GM15510 (cell line): ENCODE results near the gene MGAT1.

Experiments
- POLR2A ChIP-seq: IDR thresholded peaks from 3 replicates; pipeline ENCODE4 v1.6.1; 2011; ENCODE audit warnings: borderline replicate concordance; ENCODE audit not compliant: insufficient read length; ENCODE audit errors: extremely low read depth

The MGAT1 gene

GRCh38 chr5:180810959-180811622, 8.5 kb upstream of the MGAT1 start:
- no peak for TF ChIP-seq POLR2A

GRCh38 chr5:180810210-180810958, 7.8 kb upstream of the MGAT1 start:
- peak; percentile 70 for TF ChIP-seq POLR2A

GRCh38 chr5:180809403-180810209, 7.0 kb upstream of the MGAT1 start:
- no peak for TF ChIP-seq POLR2A

GRCh38 chr5:180808461-180809000, 5.9 kb upstream of the MGAT1 start:
- no peak for TF ChIP-seq POLR2A

- TF ChIP-seq POLR2A = no peak
These were observed 5.2 kb upstream of the MGAT1 start for GRCh38 chr5:180807654-180808414.

GRCh38 chr5:180807046-180807445, 4.4 kb upstream of the MGAT1 start:
- no peak for TF ChIP-seq POLR2A

- TF ChIP-seq POLR2A = no peak
These were observed 3.9 kb upstream of the MGAT1 start for GRCh38 chr5:180806351-180807011.

GRCh38 chr5:180804129-180804618, 1.6 kb upstream of the MGAT1 start:
- no peak for TF ChIP-seq POLR2A

GRCh38 chr5:180803181-180804128, 849 bp upstream of the MGAT1 start:
- peak; percentile 59 for TF ChIP-seq POLR2A

GRCh38 chr5:180801596-180802324, 846 bp downstream of the MGAT1 start:
- TF ChIP-seq POLR2A = no peak

GRCh38 chr5:180799902-180800801, 2.5 kb downstream of the MGAT1 start:
- TF ChIP-seq POLR2A = no peak
